GM23338 (cell line): ENCODE results near the gene ERN1. TPM values are rescaled to one million over a fixed set of nuclear protein-coding genes. Genes with fewer than 3 reads are reported as not detected.

Experiments
- ATAC-seq: fragments of 200-7000 bp; cut with Tn5 transposase; 3 replicates; pipeline ENCODE4 v1.9.1; 2020
- DNase-seq: peaks from one replicate; pipeline ENCODE4 v3.0.0-alpha.2; 2015; ENCODE audit warnings: low spot score
- H2AFZ ChIP-seq: fragments of 200-600 bp; sonication (generic); 2 replicates; pipeline ENCODE4 v1.8.0; 2016; ENCODE audit warnings: antibody characterized with exemption, mild to moderate bottlenecking, moderate library complexity
- H3F3A ChIP-seq: fragments of 200-600 bp; sonication (generic); replicated peaks from 2 replicates; pipeline ENCODE4 v1.8.0; 2017; ENCODE audit warnings: antibody characterized with exemption, mixed run types, low read depth
- H3K27ac ChIP-seq: fragments of 200-600 bp; sonication (generic); 2 replicates; pipeline ENCODE4 v1.6.1; 2016; ENCODE audit warnings: low read depth
- H3K27me3 ChIP-seq: fragments of 200-600 bp; sonication (generic); 2 replicates; pipeline ENCODE4 v1.8.0; 2016; ENCODE audit warnings: mild to moderate bottlenecking, mixed run types, moderate library complexity; ENCODE audit not compliant: insufficient read depth
- H3K36me3 ChIP-seq: fragments of 200-600 bp; sonication (generic); 2 replicates; pipeline ENCODE4 v1.8.0; 2016; ENCODE audit warnings: mild to moderate bottlenecking; ENCODE audit not compliant: insufficient read depth
- H3K4me1 ChIP-seq: fragments of 200-600 bp; sonication (generic); 2 replicates; pipeline ENCODE4 v1.8.0; 2016; ENCODE audit warnings: mild to moderate bottlenecking, moderate library complexity; ENCODE audit not compliant: insufficient read depth
- H3K4me2 ChIP-seq: fragments of 200-600 bp; sonication (generic); 2 replicates; pipeline ENCODE4 v1.7.1; 2017; ENCODE audit warnings: mixed run types
- H3K4me3 ChIP-seq: fragments of 200-600 bp; sonication (generic); 2 replicates; pipeline ENCODE4 v1.6.1; 2016; ENCODE audit warnings: mixed run types
- H3K79me2 ChIP-seq: fragments of 200-600 bp; sonication (generic); replicated peaks from 2 replicates; pipeline ENCODE4 v1.8.0; 2017; ENCODE audit warnings: mild to moderate bottlenecking; ENCODE audit not compliant: insufficient read depth
- H3K9me2 ChIP-seq: fragments of 200-600 bp; sonication (generic); 2 replicates; pipeline ENCODE4 v1.8.0; 2017; ENCODE audit not compliant: insufficient read depth
- H4K20me1 ChIP-seq: fragments of 200-600 bp; sonication (generic); replicated peaks from 2 replicates; pipeline ENCODE4 v1.8.0; 2017; ENCODE audit warnings: mild to moderate bottlenecking; ENCODE audit not compliant: insufficient read depth
- H3K27ac Mint-ChIP-seq: 2 replicates; pipeline ENCODE4 v1.8.0; 2020; ENCODE audit warnings: inconsistent platforms, mild to moderate bottlenecking, moderate library complexity, mixed read lengths
- H3K27me3 Mint-ChIP-seq: 3 replicates; pipeline ENCODE4 v1.8.0; 2022; ENCODE audit warnings: low read depth, mild to moderate bottlenecking, moderate library complexity, mixed read lengths, inconsistent platforms; ENCODE audit not compliant: insufficient read depth, poor library complexity
- H3K36me3 Mint-ChIP-seq: 3 replicates; pipeline ENCODE4 v1.8.0; 2021; ENCODE audit warnings: low read depth, mild to moderate bottlenecking, inconsistent platforms, moderate library complexity, mixed read lengths
- H3K4me1 Mint-ChIP-seq: 3 replicates; pipeline ENCODE4 v1.8.0; 2020; ENCODE audit warnings: mild to moderate bottlenecking, inconsistent platforms, mixed read lengths
- H3K4me3 Mint-ChIP-seq: 3 replicates; pipeline ENCODE4 v1.8.0; 2021; ENCODE audit warnings: moderate library complexity, mild to moderate bottlenecking, inconsistent platforms, mixed read lengths
- H3K9me3 Mint-ChIP-seq: 3 replicates; pipeline ENCODE4 v1.8.0; 2020; ENCODE audit warnings: moderate library complexity, mild to moderate bottlenecking, inconsistent platforms, mixed read lengths
- ETS1 ChIP-seq: IDR thresholded peaks from 2 replicates; pipeline ENCODE4 v1.6.1; 2016; ENCODE audit warnings: antibody characterized with exemption
- JUNB ChIP-seq: IDR thresholded peaks from one replicate; pipeline ENCODE4 v1.6.1; 2016; ENCODE audit warnings: antibody characterized with exemption; ENCODE audit not compliant: unreplicated experiment
- NANOG ChIP-seq: IDR thresholded peaks from 2 replicates; pipeline ENCODE4 v1.6.1; 2016; ENCODE audit warnings: antibody characterized with exemption, borderline replicate concordance
- POLR2AphosphoS5 ChIP-seq: IDR thresholded peaks from 2 replicates; pipeline ENCODE4 v1.6.1; 2016; ENCODE audit warnings: antibody characterized with exemption, low read depth
- ZNF462 ChIP-seq: fragments of 250-450 bp; sonication (Bioruptor Pico); IDR thresholded peaks from 2 replicates; pipeline ENCODE4 v1.5.0; 2020; ENCODE audit warnings: mild to moderate bottlenecking, moderate library complexity
- polyA plus RNA-seq: library from polyadenylated mRNA; unstranded; fragments of >200 nt; fragmentation: Nextera tagmentation; extraction: Ambion mirVana; gene quantifications from 2 replicates; pipeline ENCODE4 v1.2.1, GENCODE V29; 2016
- total RNA-seq: library from RNA; depleted of rRNA; stranded (reverse); fragments of >200 nt; shearing (Covaris generic); gene quantifications from 2 replicates; pipeline ENCODE4 v1.2.3, GENCODE V29; 2014
- TF ChIP-seq, protein P1 (sequence below), 2 experiments: fragments of 200-600 bp in 1 of 2; sonication (generic) in 1 of 2; conservative IDR thresholded peaks; 2 replicates each; pipeline versions ENCODE4 v1.5.1 to v1.6.1; 2016 to 2017; ENCODE audit warnings: antibody characterized with exemption in 2 of 2, low read depth in 2 of 2, mild to moderate bottlenecking in 2 of 2, moderate library complexity in 1 of 2

Gene ERN1
- total and polyA plus RNA-seq, 2 experiments from 2014 or later, result 5.9 to 7.5 TPM

GRCh38 chr17:64145375-64145750, 15.4 kb upstream of the ERN1 start (continued):
- TF ChIP-seq, protein P1, sequence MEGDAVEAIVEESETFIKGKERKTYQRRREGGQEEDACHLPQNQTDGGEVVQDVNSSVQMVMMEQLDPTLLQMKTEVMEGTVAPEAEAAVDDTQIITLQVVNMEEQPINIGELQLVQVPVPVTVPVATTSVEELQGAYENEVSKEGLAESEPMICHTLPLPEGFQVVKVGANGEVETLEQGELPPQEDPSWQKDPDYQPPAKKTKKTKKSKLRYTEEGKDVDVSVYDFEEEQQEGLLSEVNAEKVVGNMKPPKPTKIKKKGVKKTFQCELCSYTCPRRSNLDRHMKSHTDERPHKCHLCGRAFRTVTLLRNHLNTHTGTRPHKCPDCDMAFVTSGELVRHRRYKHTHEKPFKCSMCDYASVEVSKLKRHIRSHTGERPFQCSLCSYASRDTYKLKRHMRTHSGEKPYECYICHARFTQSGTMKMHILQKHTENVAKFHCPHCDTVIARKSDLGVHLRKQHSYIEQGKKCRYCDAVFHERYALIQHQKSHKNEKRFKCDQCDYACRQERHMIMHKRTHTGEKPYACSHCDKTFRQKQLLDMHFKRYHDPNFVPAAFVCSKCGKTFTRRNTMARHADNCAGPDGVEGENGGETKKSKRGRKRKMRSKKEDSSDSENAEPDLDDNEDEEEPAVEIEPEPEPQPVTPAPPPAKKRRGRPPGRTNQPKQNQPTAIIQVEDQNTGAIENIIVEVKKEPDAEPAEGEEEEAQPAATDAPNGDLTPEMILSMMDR (conservative IDR thresholded peaks at IDR 0.05; ENCODE audit: low read depth in 2 of 2), result no peak
- no peak for TF ChIP-seq ZNF462

GRCh38 chr17:64139542-64139941, 9.6 kb upstream of the ERN1 start:
- ATAC-seq, result no peak
- TF ChIP-seq NANOG, result no peak
- TF ChIP-seq ETS1, result no peak
- no peak for TF ChIP-seq POLR2AphosphoS5
- TF ChIP-seq ZNF462, result no peak
- TF ChIP-seq JUNB, result no peak
- Mint-ChIP-seq H3K36me3 (no peaks in the 10 kb centered on the region), H3K4me1 (no peaks in the 10 kb centered on the region), H3K4me3 (no peak overlapping the region), H3K27me3 (peaks cover 3% of the 10 kb centered on the region), H3K9me3 (no peaks in the 10 kb centered on the region), H3K27ac (no peak overlapping the region)
- Histone ChIP-seq H4K20me1 (no peaks in the 10 kb centered on the region), H3K27me3 (no peaks in the 10 kb centered on the region), H3K79me2 (no peaks in the 10 kb centered on the region), H3K4me2 (no peak overlapping the region), H3F3A (no peaks in the 10 kb centered on the region), H3K27ac (no peak overlapping the region), H2AFZ (no peak overlapping the region), H3K4me3 (no peak overlapping the region), H3K4me1 (no peaks in the 10 kb centered on the region), H3K36me3 (no peaks in the 10 kb centered on the region), H3K9me2 (no peaks in the 10 kb centered on the region)
- DNase-seq, result no peak
